Measurements from ENCODE around the gene C3orf80.

C3orf80 gene

DNA sequence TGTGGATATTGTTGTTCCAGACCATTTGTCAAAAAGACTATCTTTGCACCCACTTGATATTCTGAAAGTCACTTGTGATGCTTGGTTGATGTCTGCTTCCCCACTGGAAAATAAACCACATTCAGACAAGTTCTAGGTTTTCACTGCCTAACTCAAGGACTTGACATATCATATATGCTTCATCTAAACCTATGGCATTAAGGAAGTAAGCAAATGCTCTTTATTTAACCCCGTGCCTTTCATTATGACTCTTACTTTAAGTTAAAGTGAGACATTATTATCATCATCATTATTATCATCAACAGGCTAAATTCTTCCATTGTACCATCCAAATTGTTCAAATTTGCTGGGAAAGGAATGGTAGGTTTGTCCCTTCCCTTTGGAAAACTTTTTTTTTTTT lies 30.8 kb upstream of the C3orf80 start:
- ATAC-seq, result no peak
- no peak for TF ChIP-seq CSDC2 (CRISPR knock-in tag; IDR thresholded peaks at IDR 0.05)
- TF ChIP-seq, protein P1, sequence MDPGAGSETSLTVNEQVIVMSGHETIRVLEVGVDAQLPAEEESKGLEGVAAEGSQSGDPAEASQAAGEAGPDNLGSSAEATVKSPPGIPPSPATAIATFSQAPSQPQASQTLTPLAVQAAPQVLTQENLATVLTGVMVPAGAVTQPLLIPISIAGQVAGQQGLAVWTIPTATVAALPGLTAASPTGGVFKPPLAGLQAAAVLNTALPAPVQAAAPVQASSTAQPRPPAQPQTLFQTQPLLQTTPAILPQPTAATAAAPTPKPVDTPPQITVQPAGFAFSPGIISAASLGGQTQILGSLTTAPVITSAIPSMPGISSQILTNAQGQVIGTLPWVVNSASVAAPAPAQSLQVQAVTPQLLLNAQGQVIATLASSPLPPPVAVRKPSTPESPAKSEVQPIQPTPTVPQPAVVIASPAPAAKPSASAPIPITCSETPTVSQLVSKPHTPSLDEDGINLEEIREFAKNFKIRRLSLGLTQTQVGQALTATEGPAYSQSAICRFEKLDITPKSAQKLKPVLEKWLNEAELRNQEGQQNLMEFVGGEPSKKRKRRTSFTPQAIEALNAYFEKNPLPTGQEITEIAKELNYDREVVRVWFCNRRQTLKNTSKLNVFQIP (CRISPR knock-in tag; IDR thresholded peaks at IDR 0.05; ENCODE audit: borderline replicate concordance, low read depth), result no peak

GRCh38 chr3:160195106-160195505 lies 30.1 kb upstream of the C3orf80 start:
- TF ChIP-seq ARNTL (CRISPR knock-in tag; IDR thresholded peaks at IDR 0.05; ENCODE audit: borderline replicate concordance, low read depth) (no peak), ZFP30 (CRISPR knock-in tag; IDR thresholded peaks at IDR 0.05) (no peak), TOX (CRISPR knock-in tag; IDR thresholded peaks at IDR 0.05; ENCODE audit: borderline replicate concordance) (no peak), ZNF70 (CRISPR knock-in tag; IDR thresholded peaks at IDR 0.05) (no peak), GLIS3 (CRISPR knock-in tag; IDR thresholded peaks at IDR 0.05) (no peak), BACH2 (CRISPR knock-in tag; IDR thresholded peaks at IDR 0.05; ENCODE audit: borderline replicate concordance) (no peak), CSRNP3 (CRISPR knock-in tag; IDR thresholded peaks at IDR 0.05) (no peak), TSHZ2 (CRISPR knock-in tag; IDR thresholded peaks at IDR 0.05) (no peak), ZNF565 (CRISPR knock-in tag; conservative IDR thresholded peaks at IDR 0.05; ENCODE audit: low read depth) (no peak), CSDC2 (CRISPR knock-in tag; IDR thresholded peaks at IDR 0.05) (no peak), ZFP3 (CRISPR knock-in tag; IDR thresholded peaks at IDR 0.05) (no peak), ZNF8 (CRISPR knock-in tag; IDR thresholded peaks at IDR 0.05) (no peak), SNAI2 (CRISPR knock-in tag; IDR thresholded peaks at IDR 0.05) (no peak)
- TF ChIP-seq, protein P2, sequence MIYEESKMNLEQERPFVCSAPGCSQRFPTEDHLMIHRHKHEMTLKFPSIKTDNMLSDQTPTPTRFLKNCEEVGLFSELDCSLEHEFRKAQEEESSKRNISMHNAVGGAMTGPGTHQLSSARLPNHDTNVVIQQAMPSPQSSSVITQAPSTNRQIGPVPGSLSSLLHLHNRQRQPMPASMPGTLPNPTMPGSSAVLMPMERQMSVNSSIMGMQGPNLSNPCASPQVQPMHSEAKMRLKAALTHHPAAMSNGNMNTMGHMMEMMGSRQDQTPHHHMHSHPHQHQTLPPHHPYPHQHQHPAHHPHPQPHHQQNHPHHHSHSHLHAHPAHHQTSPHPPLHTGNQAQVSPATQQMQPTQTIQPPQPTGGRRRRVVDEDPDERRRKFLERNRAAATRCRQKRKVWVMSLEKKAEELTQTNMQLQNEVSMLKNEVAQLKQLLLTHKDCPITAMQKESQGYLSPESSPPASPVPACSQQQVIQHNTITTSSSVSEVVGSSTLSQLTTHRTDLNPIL (CRISPR knock-in tag; IDR thresholded peaks at IDR 0.05; ENCODE audit: low read depth), result no peak
- TF ChIP-seq, protein P1 (CRISPR knock-in tag; IDR thresholded peaks at IDR 0.05; ENCODE audit: borderline replicate concordance, low read depth), result no peak
- no peak for ATAC-seq

DNA sequence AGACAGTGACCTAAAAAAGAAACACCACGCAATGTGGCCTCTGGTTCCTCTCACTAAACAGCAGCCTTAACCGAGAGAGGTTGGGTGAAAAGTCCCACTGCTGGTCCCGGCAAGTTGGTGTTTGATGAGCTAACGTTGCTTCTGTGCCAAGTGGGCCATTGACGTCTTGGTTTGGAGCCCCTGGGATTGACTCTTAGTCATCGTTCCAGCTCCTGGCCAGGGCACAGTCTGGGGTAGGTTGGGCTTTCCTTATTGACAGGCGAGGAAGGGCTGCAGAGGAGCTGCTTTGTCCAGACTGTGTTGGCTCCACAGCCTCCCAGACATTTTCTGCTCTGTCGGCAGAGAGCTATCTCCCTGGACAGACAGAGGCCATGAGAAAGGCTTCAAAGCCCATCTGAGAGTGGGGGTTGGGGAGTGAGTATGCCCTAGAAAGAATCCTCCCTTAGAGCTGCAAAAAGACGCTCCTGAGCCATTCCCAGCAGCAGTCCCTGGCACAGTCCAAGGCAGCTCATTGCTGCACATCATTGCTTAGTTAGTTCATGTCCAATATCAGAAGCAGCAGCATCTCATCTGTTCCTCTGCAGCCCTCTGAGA lies 28.6 kb upstream of the C3orf80 start:
- ATAC-seq, result no peak
- no peak for TF ChIP-seq ZFP30 (CRISPR knock-in tag; IDR thresholded peaks at IDR 0.05)
- no peak for TF ChIP-seq SNAI2 (CRISPR knock-in tag; IDR thresholded peaks at IDR 0.05)
- TF ChIP-seq BACH2 (CRISPR knock-in tag; IDR thresholded peaks at IDR 0.05; ENCODE audit: borderline replicate concordance), result no peak
- TF ChIP-seq, protein P2 (CRISPR knock-in tag; IDR thresholded peaks at IDR 0.05; ENCODE audit: low read depth), result no peak
- TF ChIP-seq PPARA (CRISPR knock-in tag; IDR thresholded peaks at IDR 0.05; ENCODE audit: borderline replicate concordance), result no peak
- TF ChIP-seq TCF4 (CRISPR knock-in tag; IDR thresholded peaks at IDR 0.05; ENCODE audit: borderline replicate concordance), result no peak
- no peak for TF ChIP-seq TOX (CRISPR knock-in tag; IDR thresholded peaks at IDR 0.05; ENCODE audit: borderline replicate concordance)
- TF ChIP-seq ZFP3 (CRISPR knock-in tag; IDR thresholded peaks at IDR 0.05), result no peak
- TF ChIP-seq RARB (CRISPR knock-in tag; IDR thresholded peaks at IDR 0.05), result no peak
- TF ChIP-seq CSDC2 (CRISPR knock-in tag; IDR thresholded peaks at IDR 0.05), result no peak
- no peak for TF ChIP-seq GLIS3 (CRISPR knock-in tag; IDR thresholded peaks at IDR 0.05)
- no peak for TF ChIP-seq ZC3H10 (CRISPR knock-in tag; IDR thresholded peaks at IDR 0.05)
- no peak for TF ChIP-seq OSR1 (CRISPR knock-in tag; IDR thresholded peaks at IDR 0.05)
- no peak for TF ChIP-seq ARNTL (CRISPR knock-in tag; IDR thresholded peaks at IDR 0.05; ENCODE audit: borderline replicate concordance, low read depth)

Data from SK-N-SH treated with all-trans-retinoic acid at 6 μM for 48 hours (cell line).